ENCODE results near the gene SMYD3. TPM values are rescaled to one million over a fixed set of nuclear protein-coding genes. Genes with fewer than 3 reads are reported as not detected.

Gene SMYD3
- total and polyA plus RNA-seq, 2 of the 13 experiments (the other 11 are each of a cell fraction or from before 2014, with no cell fraction given): 27.7 to 35.8 TPM

DNA sequence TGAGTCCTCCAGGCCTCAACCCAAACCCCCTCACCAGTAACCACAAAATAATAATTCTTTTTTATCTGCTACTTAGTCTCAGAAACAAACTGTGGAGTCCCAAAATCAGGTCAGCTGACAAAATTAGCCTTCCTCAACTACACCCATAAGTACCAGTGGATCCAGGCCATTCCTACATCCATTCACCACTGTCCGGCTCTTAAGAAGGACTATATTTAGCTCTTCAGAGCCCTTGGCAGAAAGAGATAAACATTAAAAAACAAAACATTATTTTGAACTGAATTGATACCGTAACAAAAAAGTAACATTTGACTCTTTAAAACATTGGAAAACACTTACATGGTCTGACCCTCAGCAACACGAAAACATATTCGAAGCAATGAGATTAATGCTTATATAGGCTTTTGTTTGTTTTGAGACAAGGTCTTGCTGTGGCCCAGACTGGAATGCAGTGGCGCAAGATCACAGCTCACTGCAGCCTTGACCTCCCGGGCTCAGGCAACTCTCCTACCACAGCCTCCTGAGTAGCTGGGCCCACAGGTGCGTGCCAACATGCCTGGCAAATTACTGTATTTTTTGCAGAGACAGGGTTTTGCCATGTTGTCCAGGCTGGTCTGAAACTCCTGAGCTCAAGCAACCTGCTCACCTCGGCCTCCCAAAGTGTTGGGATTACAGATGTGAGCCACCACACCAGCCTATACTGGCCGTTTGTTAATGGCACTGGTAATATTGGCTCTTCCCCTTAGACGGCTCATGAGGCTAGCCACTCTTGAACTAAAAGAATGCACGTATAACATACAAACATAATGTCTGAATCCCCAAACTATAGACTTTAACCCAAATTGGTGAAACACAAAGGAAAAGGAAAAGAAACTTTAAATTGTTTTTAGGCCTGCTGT is 330.7 kb downstream of the SMYD3 start (continued):
- TF ChIP-seq ZFYVE20 (CRISPR knock-in tag; IDR thresholded peaks at IDR 0.05; ENCODE audit: borderline replicate concordance, low read depth) (no peak), ZNF101 (CRISPR knock-in tag; IDR thresholded peaks at IDR 0.05; ENCODE audit: borderline replicate concordance, low read depth) (no peak), MAFK (conservative IDR thresholded peaks at IDR 0.05 in 1 of 2, IDR thresholded peaks at IDR 0.05 in 1 of 2; ENCODE audit: low read length in 2 of 2) (peak; percentile 18 to 69; a peak in 2 of 4 replicates), NR2C2 (CRISPR knock-in tag; IDR thresholded peaks at IDR 0.05; ENCODE audit: borderline replicate concordance) (peak; percentile 83), ZNF329 (CRISPR knock-in tag; IDR thresholded peaks at IDR 0.05; ENCODE audit: low read depth) (no peak), ZMYM4 (CRISPR knock-in tag; IDR thresholded peaks at IDR 0.05) (peak; percentile 95), YY1 (IDR thresholded peaks at IDR 0.05; ENCODE audit: insufficient read depth, insufficient replicate concordance, low read depth, low read length) (no peak), PHF21A (CRISPR knock-in tag; IDR thresholded peaks at IDR 0.05) (0 out of 2 replicates have a peak, but pooled peaks have one; percentile 67), ZNF343 (CRISPR knock-in tag; IDR thresholded peaks at IDR 0.05) (no peak), GTF2F1 (IDR thresholded peaks at IDR 0.05; ENCODE audit: low read length) (no peak), ZKSCAN1 (IDR thresholded peaks at IDR 0.05; ENCODE audit: low read length) (peak; percentile 27; the same call in 1 of the 2 replicates), NRL (CRISPR knock-in tag; IDR thresholded peaks at IDR 0.05; ENCODE audit: borderline replicate concordance) (no peak), MTF2 (CRISPR knock-in tag; IDR thresholded peaks at IDR 0.05; ENCODE audit: borderline replicate concordance) (no peak), NR2F2 (IDR thresholded peaks at IDR 0.05; ENCODE audit: borderline replicate concordance, low read depth) (peak; percentile 84), KDM2A (CRISPR knock-in tag; IDR thresholded peaks at IDR 0.05; ENCODE audit: borderline replicate concordance, low read depth) (peak; percentile 76; the same call in 1 of the 2 replicates), ZNF501 (CRISPR knock-in tag; IDR thresholded peaks at IDR 0.05) (0 out of 2 replicates have a peak, but pooled peaks have one; percentile 43), ZNF777 (CRISPR knock-in tag; IDR thresholded peaks at IDR 0.05) (peak; percentile 66), ZNF792 (CRISPR knock-in tag; IDR thresholded peaks at IDR 0.05) (peak; percentile 97)
- TF ChIP-seq, protein P1, sequence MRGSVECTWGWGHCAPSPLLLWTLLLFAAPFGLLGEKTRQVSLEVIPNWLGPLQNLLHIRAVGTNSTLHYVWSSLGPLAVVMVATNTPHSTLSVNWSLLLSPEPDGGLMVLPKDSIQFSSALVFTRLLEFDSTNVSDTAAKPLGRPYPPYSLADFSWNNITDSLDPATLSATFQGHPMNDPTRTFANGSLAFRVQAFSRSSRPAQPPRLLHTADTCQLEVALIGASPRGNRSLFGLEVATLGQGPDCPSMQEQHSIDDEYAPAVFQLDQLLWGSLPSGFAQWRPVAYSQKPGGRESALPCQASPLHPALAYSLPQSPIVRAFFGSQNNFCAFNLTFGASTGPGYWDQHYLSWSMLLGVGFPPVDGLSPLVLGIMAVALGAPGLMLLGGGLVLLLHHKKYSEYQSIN (CRISPR knock-in tag; IDR thresholded peaks at IDR 0.05; ENCODE audit: borderline replicate concordance): no peak
- TF ChIP-seq, protein P2, sequence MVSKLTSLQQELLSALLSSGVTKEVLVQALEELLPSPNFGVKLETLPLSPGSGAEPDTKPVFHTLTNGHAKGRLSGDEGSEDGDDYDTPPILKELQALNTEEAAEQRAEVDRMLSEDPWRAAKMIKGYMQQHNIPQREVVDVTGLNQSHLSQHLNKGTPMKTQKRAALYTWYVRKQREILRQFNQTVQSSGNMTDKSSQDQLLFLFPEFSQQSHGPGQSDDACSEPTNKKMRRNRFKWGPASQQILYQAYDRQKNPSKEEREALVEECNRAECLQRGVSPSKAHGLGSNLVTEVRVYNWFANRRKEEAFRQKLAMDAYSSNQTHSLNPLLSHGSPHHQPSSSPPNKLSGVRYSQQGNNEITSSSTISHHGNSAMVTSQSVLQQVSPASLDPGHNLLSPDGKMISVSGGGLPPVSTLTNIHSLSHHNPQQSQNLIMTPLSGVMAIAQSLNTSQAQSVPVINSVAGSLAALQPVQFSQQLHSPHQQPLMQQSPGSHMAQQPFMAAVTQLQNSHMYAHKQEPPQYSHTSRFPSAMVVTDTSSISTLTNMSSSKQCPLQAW (CRISPR knock-in tag; IDR thresholded peaks at IDR 0.05): peak; percentile 83; the same call in 1 of the 2 replicates
- TF ChIP-seq, protein P3, sequence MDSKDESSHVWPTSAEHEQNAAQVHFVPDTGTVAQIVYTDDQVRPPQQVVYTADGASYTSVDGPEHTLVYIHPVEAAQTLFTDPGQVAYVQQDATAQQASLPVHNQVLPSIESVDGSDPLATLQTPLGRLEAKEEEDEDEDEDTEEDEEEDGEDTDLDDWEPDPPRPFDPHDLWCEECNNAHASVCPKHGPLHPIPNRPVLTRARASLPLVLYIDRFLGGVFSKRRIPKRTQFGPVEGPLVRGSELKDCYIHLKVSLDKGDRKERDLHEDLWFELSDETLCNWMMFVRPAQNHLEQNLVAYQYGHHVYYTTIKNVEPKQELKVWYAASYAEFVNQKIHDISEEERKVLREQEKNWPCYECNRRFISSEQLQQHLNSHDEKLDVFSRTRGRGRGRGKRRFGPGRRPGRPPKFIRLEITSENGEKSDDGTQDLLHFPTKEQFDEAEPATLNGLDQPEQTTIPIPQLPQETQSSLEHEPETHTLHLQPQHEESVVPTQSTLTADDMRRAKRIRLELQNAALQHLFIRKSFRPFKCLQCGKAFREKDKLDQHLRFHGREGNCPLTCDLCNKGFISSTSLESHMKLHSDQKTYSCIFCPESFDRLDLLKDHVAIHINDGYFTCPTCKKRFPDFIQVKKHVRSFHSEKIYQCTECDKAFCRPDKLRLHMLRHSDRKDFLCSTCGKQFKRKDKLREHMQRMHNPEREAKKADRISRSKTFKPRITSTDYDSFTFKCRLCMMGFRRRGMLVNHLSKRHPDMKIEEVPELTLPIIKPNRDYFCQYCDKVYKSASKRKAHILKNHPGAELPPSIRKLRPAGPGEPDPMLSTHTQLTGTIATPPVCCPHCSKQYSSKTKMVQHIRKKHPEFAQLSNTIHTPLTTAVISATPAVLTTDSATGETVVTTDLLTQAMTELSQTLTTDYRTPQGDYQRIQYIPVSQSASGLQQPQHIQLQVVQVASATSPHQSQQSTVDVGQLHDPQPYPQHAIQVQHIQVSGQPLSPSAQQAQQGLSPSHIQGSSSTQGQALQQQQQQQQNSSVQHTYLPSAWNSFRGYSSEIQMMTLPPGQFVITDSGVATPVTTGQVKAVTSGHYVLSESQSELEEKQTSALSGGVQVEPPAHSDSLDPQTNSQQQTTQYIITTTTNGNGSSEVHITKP (CRISPR knock-in tag; IDR thresholded peaks at IDR 0.05; ENCODE audit: low read depth): peak; percentile 62; the same call in 1 of the 2 replicates
- TF ChIP-seq, protein P4, sequence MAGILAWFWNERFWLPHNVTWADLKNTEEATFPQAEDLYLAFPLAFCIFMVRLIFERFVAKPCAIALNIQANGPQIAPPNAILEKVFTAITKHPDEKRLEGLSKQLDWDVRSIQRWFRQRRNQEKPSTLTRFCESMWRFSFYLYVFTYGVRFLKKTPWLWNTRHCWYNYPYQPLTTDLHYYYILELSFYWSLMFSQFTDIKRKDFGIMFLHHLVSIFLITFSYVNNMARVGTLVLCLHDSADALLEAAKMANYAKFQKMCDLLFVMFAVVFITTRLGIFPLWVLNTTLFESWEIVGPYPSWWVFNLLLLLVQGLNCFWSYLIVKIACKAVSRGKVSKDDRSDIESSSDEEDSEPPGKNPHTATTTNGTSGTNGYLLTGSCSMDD (CRISPR knock-in tag; IDR thresholded peaks at IDR 0.05): no peak
